Glomerular endothelial cell (primary cell): ENCODE results near the gene RAD52. TPM values are rescaled to one million over a fixed set of nuclear protein-coding genes. Genes with fewer than 3 reads are reported as not detected.

Experiments used
- DNase-seq: peaks from one replicate; pipeline ENCODE4 v3.0.0-alpha.2; 2011; ENCODE audit warnings: low read depth, low spot score; ENCODE audit errors: extremely low read depth
- total RNA-seq: library from RNA; depleted of rRNA; stranded (reverse); fragments of >200 nt; gene quantifications from 2 replicates; pipeline ENCODE4 v1.2.3, GENCODE V29; 2015

Gene RAD52
- 10.6 and 12.5 TPM in 2 replicates for total RNA-seq

DNA sequence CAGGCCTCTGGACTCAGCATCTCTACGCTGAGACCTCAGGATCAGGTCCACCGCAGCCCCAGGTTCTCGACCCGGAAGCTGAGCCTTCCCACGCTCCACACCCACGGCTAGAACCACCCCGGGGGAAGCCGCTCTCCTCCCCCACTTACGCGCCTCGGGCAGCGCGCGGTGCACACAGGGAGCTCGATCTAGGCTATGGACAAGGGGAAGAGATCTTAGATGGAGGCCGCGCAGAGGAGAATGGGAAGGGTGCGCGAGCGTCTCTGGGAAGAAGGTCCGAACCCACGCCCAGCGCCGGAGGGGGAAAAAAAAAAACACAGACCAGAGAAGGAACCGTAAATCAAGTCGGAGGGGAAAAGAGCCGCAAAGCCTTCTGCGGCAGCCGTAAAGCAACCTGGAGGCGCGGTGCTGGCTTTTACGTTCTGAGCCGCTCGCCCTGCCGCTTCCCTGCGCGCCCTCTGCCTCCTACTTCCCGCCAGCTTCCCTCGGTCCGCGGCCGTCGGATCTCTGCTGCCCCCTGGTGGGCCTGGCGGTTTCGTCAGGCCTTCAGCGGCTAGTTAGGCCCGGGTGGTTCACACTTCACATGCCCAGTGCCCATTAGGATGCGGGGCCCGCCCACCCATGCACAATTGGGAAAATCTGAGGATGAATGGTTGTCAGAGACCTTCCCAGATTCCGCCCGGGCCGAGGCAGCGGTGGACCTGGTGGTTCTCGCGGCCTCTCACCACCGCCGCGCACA, at the start of gene RAD52:
Gene RAD52 (minus strand): TSS at position 242 of the 739 bp plus-strand sequence. CDS start 16,636 bp downstream, outside the sequence.
- peak; percentile 95 for DNase-seq

DNA sequence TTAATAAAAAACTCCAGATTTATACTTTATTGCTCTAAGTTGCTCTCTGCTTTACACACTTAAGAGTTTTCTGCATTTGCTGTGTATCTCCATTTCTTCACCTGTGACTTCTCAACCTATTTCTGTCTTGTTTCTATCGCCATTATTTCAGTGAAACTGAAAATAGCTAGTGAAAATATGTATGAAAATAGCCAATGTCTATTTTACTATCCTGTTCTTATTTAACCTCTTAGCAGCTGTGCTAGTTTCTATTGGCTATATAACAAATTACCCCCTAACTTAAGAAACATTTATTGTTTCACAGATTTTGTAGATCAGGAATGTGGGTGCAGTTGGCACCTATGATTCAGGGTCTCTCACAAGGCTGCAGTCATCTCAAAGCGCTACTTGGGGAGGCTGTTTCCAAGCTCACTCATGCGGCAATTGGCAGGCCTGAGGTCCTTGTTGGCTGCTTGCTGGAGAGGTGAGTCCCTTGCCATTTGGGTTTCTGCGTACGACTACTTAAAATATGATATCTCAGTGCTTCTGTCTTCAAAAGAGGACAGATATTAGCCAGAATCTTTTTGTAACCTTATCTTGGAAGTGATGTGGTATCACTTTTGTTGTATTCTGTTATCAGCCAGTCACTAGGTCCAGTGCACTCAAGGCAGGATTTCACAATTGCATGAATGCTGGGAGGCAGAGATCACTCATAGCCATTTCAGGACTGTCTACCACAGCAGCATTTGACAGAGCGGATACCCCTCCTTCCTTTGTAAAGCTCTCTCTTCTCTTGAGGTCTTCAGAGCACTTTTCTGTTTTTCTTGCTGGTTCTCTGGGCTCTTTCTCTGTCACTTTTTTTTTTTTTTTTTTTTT, 48.8 kb upstream of the RAD52 start:
- DNase-seq = no peak

DNA sequence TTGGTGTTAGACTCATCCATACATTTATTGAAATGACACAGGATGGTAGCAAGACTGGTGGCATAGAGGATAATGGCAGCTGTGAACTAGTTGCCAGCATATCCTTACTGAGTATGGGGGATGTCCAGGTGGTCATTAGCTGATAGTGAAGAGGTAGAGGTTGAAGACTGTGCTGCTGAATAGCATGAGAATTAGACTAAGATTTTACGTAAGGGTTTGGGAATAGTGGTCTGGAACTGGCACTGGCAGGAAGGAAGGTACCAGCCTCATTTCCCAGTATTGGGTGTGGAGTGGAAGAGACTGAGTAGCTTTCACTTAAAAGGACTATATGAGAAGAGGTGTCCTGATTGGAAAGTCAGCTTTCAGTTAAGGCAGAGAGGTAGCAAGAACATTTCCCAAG, 48.0 kb upstream of the RAD52 start:
- no peak for DNase-seq

DNA sequence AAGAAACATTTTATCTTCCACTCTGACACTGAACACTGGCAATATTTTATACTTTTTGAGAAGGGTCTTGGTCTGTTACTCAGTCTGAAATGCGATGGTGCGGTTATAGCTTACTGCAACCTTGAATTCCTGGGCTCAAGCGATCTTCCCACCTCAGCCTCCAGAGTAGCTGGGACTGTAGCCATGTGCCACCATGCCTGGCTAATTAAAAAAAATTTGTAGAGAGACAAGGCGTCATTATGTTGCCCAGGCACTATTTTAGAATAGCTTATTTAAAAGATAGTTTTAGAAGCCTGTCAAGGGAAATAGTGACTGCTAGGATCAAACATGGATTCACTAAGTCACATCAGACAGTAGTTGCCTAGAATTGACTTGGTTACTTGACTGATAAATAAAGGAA, 47.4 kb upstream of the RAD52 start:
- no peak for DNase-seq

DNA sequence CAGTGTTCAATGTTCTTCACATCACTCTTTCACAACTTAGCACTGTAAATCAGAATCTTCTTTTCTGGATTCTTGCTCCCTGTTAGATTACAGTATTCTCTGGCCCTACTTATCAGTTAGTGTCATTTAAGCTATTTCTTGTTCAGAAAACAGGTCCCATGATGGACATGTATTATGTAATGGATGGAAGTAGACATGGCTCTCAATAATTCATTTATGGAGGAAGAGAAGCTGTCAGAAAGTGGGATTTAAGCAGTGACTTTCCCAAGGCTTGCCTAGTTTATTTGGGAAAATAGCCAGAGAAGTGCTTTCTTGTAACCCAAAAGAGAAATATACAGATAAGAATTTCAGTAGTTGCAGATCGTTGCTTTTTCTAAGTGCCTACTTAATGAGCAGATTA, 43.2 kb upstream of the RAD52 start:
- DNase-seq = no peak

DNA sequence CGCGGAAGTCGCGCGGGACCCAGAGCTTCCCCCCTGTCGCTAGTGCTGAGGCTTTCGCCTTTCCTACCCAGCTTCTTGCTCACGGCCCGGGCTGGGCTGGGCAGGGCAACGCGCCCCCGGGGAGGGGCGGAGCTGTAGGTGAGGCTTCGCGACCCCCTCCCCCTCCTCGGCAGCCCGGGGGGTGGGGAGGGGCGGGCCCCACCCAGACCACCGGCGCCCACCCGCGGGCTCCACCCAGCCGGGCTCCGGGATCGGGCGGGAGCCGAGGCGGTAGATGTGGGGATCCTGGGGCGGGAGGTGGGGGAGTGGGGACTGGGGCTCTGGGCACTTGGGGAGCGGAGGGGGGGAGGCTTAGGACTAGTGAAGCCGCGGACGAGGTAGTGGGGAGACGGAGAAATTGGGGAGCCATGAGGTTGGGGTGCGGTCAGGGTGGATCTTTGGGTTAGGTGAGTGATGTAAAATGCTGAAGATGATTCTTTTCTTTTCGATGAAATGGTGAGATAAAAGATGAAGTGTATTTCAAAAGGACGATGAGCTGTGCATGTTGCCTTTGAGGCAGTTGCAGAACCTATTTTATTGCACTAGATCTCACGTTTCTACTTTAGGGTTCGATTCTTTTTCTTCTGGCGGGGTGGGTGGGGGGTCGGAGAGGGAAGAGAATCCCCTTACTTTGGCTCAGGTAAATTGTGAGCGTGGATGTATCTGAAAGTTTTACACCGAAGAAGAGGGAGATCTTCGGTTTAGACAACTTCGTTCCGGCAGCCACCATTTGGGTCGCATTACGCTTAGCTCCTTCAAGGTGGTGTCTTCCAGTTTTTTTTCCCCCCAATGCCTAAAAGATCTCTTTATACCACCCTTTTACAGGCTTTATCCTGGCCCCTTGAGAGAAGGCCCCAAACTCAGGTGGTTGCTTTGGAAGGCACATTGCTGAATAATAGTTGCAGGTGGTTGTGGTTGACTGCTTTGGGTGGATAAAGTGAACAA, 42.1 kb upstream of the RAD52 start:
- no peak for DNase-seq

DNA sequence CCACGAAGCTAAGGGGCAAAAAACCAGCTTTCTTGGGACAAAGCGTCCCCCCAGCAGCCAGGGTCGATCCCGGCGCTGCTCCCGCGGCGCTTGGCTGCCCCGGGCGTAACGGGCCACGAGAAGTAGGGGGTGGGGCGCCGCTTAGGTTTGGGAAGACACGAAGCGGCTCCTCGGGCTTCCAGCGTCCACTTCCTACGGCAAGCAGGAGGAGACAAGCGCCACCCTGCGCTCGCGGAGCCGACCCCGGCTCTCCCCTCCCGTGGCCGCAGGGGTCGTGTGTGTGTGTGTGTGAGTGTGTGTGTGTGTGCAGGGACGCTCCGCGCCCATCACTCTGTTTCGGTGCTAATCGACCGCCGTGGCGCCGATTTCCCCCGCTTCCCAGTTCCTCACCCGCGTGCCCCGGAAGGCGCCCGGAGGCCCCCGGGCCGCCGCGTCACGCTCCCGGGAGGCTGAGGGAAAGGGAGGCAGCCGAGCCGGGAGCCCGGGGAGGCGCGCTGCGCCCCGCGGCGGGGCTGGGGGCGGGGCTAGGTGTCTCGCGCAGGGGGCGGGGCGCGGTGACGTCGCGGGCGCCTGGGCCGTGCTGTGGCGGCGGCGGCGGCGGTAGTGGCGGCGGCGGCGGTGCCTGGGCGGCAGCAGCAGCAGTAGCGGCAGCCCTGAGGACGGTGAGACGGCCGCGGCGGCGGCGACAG, 41.3 kb upstream of the RAD52 start, which contains the start of gene ERC1:
Gene ERC1 (plus strand): TSS at position 563 of the 689 bp plus-strand sequence. CDS start 36,681 bp downstream, outside the sequence.
- no peak for DNase-seq

DNA sequence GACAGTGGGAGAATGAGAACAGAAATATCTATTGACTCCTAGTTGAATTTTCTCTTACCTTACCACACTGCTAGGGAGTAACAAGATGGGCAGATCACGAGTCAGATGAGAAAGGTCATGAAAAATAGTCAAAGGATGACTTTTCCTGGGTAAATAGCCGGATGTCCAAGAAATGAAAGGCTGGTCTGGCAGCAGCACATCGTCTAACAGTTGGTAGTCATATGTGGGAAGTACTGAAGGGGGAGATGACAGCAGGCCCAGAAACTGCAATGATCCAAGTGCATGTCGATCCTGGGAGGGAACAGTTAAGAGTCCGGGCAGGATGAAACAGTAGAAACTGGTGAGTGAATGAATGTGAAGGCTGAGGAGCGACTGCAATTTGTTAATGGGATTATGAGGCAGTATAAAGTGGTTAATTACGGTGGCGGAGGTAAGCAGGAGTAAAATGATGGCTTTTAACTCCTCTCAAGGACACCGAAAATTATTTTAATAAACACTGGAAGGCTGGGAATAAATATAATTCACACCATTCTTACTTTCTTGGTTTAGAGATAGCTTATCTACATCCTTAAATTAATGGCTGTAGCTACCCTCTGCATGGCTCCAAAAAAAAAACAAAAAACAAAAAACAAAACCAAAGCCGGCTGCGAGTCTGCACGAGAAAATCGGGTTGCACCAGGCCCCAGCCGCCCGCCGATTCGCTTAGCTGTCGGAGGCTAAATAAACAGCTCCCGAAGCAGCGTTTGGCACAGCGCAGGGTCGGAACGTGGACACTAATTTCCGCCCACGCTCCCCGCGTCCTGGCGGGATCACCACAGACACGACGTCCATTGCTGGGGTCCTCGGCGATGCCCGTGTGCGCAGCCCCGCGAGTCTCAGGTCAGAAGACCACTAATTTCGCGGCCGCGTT, 40.5 kb upstream of the RAD52 start:
- no peak for DNase-seq

DNA sequence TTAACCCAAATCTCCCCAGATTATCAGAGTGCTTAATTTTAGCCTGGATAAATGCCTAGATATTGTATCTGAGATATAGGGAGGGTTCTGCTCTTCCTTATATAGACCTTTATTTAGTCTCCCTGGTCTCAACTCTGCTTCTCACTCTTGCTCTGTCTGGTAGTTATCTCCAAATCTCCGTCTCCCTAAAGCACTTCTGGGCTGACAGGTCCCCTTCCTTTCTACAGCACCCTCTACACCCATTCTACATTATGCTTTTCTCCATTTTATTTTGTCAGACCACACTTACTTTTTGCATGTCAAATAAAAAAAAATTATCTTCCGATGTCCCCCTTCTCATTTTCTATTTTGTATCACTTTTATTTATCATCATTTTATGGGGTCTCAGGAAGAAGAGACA, 39.6 kb upstream of the RAD52 start:
- DNase-seq = no peak

DNA sequence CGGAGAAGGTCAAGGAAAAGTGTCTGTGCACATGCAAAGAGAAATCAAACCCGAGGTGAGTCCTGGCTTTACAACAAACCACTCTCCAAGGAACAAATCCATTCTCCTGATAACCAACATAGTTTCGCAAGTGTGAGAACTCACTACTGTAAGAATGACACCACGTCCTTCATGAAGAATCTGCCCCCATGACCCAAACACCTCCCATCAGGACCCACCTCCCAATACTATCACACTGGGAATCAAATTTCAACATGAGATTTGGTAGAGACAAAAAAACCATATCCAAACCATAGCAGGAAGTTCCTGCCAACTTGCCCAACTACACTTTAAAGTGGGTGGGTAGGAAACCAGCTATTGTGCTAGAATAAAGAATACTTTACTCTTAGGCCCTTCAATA, 39.2 kb upstream of the RAD52 start:
- DNase-seq = no peak

DNA sequence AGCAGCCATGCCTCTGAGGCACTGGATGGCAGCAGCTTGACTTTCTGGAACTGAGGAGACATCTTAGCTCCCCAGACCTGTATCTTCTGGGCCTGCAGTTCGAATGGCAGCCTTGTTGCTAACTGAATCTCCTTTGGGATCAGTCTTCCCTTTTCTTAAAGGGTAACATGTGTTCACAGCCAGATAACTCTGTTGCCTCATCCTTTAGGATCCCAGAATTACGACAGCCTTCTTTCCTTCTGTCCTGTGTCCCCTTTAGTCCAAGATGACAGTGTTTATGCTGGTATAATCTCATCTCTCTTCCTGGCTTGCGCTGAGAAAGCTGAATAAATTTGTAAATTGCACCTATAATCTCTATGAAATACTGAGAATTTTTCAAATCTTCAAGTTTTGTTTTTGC, 32.5 kb upstream of the RAD52 start:
- no peak for DNase-seq

DNA sequence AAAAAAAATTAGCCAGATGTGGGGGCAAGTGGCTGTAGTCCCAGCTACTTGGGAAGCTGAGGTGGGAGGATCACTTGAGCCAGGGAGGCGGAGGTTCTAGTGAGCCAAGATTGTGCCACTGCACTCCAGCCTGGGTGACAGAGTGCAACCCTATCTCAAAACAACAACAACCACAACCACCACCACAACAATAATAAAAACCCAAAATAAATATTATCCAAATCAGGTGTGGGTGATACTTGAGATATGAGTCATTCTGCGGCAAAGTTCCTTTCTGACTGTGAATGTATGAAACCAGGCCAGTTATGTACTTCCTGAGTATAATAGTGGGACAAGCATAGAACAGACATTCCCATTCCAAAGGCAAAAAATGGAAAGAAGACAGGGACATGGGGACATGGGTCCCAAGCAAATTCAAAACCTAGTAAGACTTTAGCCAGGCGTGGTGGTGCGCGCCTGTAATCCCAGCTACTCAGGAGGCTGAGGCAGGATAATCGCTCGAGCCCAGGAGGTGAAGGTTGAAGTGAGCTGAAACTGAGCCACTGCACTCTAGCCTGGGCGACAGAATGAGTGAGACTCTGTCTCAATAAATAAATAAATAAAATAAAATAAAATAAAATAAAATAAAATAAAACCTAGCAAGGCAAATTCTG, 31.8 kb upstream of the RAD52 start:
- no peak for DNase-seq

DNA sequence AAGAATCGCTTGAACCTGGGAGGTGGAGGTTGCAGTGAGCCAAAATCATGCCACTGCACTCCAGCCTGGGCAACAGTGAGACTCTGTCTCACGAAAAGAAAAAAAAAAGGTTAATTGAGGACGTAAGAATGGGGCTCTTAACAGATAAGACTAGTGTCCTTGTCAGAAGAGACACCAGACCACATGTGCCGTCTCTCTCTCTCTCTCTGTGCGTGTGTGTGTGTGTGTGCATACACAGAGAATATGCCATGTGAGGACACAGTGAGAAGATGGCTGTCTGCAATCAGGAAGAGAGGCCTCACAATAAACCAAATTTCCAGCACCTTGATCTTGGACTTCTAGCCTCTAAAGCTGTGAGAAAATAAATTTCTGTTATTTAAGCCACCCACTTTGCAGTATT, 29.9 kb upstream of the RAD52 start:
- no peak for DNase-seq

DNA sequence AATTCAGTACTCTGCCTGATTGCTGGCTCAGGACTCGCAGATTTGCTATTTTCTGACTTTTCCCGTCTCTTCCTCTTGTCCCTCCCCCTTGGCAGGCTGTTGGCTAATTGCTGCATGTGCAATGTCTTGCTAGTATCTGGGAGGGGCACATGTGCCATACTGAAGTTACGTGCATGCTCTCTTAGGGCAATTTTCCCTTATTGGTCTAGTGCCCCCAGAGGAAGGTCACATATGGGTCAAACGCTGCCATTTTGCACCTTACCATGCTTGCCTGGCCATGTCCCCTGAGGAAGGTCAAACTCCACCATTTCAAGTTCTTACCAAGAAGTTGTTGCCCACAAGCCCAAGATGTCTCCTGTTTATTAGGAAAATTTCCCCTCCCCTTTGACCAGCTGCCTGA, 27.7 kb upstream of the RAD52 start:
- DNase-seq = no peak

DNA sequence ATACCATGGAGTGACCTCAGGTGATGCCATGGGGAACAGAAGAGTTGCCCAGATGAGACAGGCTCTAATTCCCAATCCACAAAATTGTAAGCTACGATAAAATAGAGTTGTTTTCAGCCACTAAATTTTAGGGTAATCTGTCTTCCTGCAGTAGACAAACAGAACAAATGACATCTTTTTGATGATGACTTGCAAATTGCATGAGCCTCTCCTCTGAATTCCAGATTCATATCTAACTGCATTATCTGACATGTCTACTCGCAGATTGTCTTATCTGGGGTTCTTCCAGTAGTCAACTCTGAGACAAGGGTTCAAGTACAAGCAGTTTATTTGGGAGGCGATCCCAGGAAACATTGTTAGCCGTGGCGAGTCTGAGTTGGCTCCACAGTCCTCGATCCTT, 27.1 kb upstream of the RAD52 start:
- no peak for DNase-seq

DNA sequence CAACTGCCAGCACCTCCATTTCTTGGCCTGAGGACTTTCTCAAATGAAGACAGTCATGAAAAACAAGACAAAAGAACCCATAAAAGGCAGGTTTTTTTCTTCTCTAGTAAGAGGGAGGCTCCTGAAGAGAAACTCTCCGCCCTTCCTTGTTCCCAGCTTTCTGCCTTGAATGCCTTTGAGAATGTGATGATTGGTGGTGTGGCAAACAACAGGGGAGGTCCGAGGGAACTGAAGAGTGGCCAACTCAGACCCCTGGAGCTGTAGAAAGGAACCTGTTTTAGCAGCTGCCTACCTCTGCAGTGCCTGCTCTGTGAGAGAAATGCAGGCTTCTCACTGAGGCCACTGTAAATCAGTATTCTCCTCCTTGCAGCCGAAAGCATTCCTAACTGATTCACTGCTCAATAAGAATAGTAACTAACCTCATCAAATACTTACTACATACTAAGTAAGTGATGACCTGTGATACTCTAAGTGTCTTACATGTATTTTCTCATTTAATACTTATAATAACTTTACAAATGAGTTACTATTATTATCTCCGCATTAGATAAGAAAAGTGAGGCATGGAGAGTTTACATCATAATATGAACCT, 24.9 kb upstream of the RAD52 start:
- DNase-seq = no peak

DNA sequence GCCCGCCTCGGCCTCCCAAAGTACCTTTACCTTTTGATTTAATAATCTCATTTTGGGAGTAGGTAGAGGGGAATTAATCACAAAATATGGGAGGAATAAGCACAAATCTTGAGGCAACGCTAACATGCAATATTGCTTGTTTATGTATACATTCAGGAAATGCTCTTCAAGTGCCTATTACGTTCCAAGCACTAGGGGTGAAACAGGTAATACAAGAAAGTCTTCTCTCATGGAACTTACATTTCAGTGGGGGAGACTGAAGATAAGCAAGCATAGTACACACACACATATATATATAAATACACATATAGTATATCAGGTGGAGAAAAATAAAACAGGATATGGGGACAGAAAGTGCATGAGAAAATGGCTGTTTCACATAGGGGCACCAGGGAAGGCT, 22.5 kb upstream of the RAD52 start:
- no peak for DNase-seq

DNA sequence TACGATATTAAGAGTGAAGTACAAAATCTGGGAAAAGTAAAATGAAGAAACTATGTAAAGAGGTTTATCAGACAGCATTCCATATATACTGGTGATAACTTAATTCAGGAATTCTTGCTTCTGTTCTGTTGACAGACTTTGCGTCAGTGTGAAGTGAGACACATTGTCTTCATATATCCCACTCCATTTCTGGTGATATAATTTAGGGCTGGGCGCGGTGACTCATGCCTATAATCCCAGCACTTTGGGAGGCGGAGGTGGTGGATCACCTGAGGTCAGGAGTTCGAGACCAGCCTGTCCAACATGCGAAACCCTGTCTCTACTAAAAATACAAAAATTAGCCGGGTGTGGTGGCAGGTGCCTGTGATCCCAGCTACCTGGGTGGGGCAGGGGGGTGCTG, 20.3 kb upstream of the RAD52 start:
- no peak for DNase-seq
